Measurements from ENCODE around the gene FKRP. TPM values are rescaled to one million over a fixed set of nuclear protein-coding genes. Genes with fewer than 3 reads are reported as not detected.

The FKRP gene
- total RNA-seq, 1 experiment from 2014 or later: 5.4 TPM

GRCh38 chr19:46731584-46731983 is 14.3 kb upstream of the FKRP start:
- DNase-seq (ENCODE audit: low read depth): peak; percentile 67

- peak; percentile 72 for DNase-seq (ENCODE audit: low read depth)
Observed at GRCh38 chr19:46732172-46732938, 13.5 kb upstream of the FKRP start.

GRCh38 chr19:46732966-46733689 is 12.7 kb upstream of the FKRP start:
- DNase-seq (ENCODE audit: low read depth): peak; percentile 45

GRCh38 chr19:46733690-46734292 is 12.1 kb upstream of the FKRP start:
- DNase-seq (ENCODE audit: low read depth): no peak

- DNase-seq (ENCODE audit: low read depth): no peak
Observed at GRCh38 chr19:46736531-46737297, 9.1 kb upstream of the FKRP start.

GRCh38 chr19:46737298-46737654 is 8.6 kb upstream of the FKRP start:
- no peak for DNase-seq (ENCODE audit: low read depth)

GRCh38 chr19:46737761-46738171 is 8.1 kb upstream of the FKRP start:
- no peak for DNase-seq (ENCODE audit: low read depth)

GRCh38 chr19:46739290-46739771 is 6.5 kb upstream of the FKRP start:
- DNase-seq (ENCODE audit: low read depth): no peak

- DNase-seq (ENCODE audit: low read depth): no peak
Observed at GRCh38 chr19:46741447-46741846, 4.4 kb upstream of the FKRP start.

- no peak for DNase-seq (ENCODE audit: low read depth)
Observed at GRCh38 chr19:46742926-46743480, 2.9 kb upstream of the FKRP start.

GRCh38 chr19:46744005-46744691 is 1.7 kb upstream of the FKRP start:
- no peak for DNase-seq (ENCODE audit: low read depth)

GRCh38 chr19:46745030-46745429 is 827 bp upstream of the FKRP start:
- DNase-seq (ENCODE audit: low read depth): no peak

GRCh38 chr19:46746281-46747057 is 612 bp downstream of the FKRP start, which contains the start of gene STRN4:
Gene STRN4 (minus strand): TSS chr19:46746450. CDS start chr19:46746430, 20 bp downstream.
- DNase-seq (ENCODE audit: low read depth): peak; percentile 59

GRCh38 chr19:46748325-46749109 is 2.7 kb downstream of the FKRP start:
- peak; percentile 59 for DNase-seq (ENCODE audit: low read depth)

GRCh38 chr19:46753420-46754155 is 7.7 kb downstream of the FKRP start:
- peak; percentile 42 for DNase-seq (ENCODE audit: low read depth)

GRCh38 chr19:46755077-46755852 is 9.4 kb downstream of the FKRP start:
- DNase-seq (ENCODE audit: low read depth): no peak

GRCh38 chr19:46755853-46756543 is 10.1 kb downstream of the FKRP start:
- DNase-seq (ENCODE audit: low read depth): no peak
